GM19468 (cell line): Measurements from ENCODE around the gene CBS.
"Not testable (repeated sequence)": the region's sequence is repeated elsewhere in the genome, so short reads cannot be mapped to it uniquely, and the experiment has no call there.

Source experiments
- ATAC-seq: cut with Tn5 transposase; IDR thresholded peaks from one replicate; pipeline ENCODE4 v1.9.1; 2021; ENCODE audit warnings: mild to moderate bottlenecking, moderate library complexity, moderate number of reproducible peaks; ENCODE audit not compliant: unreplicated experiment; ENCODE audit errors: extremely low read depth

The CBS gene

DNA sequence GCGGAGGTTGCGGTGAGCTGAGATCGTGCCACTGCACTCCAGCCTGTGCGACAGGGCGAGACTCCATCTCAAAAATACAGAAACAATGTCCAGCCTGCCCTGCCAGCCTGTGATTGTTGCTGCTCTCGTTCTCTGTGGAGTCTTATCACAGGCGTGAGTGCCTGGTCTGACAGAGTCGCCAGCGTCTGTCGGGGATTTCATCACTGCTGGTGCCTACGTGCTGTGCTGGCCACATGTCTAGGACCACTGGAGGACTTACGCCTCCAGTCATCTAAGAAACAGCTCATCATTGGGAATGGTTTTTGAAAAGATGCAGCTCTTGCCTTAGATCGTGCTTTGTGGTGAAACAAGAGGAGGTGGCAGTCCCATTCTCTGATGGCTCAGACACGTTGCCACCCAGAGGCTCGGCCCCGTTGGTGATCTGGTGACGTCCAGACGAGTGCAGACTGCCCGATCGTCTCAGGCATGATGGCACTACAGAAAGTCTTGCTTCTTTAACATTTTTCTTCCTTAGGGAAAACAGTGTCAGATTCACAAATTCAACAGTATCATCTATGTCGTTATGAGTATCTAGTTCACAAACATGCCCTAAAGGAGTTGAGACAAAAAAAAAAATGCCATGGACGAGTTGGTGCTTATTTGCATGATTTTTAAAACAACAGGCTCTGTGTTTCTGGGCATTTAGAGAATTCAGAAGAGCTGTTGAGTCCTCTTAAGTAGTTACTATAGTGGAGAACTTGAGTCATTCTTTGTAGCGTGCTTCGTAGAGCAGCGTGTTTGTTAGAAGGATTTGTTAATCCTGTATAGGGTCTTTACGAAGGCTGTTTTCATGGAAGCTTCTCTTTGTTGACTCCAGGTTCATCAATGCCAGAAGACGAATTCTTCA is 47.5 kb downstream of the CBS start:
- ATAC-seq = no peak

DNA sequence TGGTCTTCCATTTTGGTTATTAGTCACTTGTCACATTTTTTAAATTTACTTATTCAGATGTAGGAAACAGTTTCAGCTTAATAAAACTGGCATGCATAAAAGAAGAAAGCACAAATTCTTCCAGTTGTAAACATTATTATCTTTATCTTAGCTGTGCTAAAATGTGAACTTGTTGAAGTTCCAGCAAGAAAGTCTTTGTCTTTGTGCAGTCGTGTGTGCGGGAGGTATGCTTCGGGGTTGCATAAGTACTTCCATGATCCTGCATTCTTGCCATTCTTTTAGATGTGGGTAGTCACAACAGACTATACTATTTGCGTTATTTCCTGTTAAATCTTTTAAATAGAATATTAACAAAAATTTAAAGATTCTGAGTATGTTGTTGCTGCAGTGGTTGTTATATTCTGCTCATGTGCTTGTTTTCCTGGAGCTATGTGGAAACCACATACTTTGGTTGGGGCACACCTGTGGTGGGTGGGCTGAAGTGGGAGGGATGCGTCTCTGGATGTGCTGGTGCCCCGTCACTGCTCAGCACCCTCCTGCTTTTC is 49.9 kb downstream of the CBS start:
- ATAC-seq = no peak

DNA sequence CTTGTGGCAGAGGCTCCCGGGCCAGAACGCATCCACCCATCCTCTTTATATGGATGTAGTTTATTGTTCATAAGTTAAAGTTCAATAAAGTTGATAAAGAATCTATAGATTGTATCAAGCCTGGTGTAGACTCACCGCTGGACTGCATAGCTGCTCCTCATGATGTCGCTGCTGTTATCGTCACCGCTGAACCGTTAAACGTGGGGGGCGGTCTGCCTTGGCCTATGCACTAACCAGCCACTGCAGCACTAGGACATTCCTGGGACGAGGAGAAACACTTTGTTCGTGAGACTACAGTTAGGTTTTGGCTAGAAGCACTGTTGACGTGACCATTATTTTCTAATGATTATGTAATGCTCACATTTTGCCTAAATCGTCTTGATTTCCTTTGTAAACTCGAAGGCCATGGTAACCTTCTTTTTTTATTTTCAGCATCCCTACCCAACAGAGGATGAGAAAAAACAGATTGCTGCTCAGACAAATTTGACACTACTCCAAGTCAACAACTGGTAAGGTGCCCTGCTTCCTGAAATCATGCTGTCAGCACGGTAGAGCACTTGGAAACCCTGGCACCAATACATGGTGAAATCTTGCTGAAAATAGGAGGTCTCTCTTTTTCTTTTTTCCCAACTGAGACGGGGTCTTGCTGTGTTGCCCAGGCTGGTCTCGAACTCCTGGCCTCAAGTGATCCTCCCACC is 51.0 kb downstream of the CBS start:
- no peak for ATAC-seq

DNA sequence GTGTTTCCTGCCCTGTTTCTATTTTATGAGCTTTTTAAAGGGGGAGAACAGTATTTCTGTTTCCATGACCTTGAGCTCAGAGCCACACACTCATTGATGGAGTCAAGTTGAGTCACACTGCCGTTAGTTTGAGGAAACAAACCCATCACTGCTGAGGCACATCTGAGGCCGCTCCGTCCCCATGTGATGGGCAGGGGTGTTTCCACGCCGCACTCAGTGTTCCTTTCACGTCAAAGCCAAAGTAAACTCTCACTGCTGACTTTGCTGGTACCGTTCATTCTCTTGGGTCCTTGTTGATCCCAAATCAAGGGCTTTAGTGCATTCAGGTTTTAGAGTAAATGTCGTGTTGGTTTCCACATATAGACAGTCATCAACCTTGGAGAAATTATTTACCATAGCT is 52.5 kb downstream of the CBS start:
- no peak for ATAC-seq

DNA sequence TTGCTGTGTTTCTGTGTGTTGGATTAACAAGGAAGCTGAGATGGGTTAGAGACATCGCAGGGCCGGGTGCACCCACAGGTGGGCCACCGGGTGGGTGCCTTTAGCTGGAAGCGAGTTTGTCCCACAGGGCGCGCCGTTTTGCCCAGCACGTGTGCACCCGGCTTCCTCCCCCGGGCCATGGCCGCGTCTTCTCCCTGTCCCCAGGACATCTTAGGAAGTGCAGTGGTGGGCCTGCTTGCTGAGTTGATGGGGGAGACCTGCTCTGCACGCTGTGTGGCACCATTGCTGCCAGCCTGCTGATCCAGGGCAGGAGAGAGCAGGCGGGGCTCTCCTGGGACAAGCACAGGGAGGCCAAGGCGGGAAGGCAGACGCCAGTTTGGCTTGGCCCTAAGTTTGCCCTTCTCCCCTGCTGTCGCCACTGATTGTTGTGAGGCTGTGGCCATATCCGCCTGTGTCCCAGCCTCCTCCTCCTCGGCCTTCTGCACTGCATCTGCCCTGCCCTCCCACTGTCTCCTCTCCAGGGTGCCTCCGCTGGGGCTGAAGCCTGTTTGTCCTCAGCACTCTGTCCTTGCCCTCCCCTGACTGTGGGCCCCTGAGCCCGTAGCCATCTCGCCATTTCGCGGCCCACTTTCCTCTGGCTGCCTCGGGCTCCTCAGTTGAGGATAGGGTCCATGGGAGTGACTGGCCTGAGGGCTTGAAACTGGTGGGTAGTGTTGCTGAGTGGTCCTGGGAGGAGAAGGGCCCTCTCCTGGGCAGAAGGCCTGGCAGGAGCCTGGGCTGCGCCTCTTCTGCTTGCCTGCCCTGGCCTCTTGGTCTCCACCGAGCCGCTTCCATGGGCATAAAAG is 53.7 kb downstream of the CBS start:
- no peak for ATAC-seq

DNA sequence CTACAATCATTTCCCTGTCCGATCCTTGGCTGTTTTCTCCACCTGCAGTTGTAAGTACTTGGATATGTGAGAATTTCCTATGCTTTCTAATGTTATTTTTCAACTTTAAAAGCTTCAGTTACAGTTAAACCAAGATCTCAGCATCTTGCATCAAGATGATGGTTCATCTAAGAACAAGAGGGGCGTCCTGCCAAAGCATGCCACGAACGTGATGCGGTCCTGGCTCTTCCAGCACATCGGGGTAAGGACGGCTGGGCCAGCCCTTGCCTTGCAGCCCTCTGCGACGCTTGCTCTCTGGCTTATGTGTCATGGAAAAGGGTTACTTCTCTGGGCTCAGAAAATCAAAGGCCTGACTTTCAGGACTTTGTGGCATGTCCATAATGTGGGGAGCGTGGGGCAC is 54.4 kb downstream of the CBS start:
- ATAC-seq = no peak

DNA sequence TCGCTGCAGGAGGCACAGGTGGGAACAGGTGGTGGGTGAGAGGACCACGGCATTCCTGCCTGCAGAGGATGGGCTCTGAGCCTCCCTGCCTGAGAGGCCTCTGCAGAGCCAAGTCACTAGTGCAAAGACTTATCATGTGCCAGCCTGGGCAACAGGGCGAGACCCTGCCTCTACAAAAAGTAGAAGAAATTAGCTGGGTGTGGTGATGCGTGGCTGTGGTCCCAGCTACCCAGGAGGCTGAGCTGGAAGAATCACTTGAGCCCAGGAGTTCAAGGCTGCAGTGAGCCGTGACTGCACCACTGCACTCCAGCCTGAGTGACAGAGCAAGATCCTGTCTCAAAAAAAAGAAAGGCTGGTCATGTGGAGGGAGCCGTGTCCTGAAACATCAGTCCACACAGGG is 54.9 kb downstream of the CBS start:
- ATAC-seq = no peak

DNA sequence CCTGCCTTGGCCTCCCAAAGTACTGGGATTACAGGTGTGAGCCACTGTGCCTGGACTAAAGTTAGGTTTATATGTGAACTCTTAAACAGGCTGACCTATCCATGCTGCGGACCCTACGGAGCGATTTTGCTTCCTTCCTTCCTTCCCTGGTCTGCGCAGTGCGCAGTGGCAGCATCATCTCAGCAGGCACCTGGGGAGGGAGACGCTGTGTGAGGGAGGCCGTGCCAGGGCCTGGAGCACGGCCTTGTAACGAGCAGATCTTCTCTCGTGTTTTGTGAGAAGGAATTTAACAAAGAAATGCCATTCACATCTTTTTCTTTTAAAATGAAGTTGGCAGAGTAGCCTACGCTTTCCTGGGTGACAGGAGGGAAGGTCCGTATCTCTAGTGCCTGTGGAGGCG is 55.5 kb downstream of the CBS start:
- no peak for ATAC-seq

DNA sequence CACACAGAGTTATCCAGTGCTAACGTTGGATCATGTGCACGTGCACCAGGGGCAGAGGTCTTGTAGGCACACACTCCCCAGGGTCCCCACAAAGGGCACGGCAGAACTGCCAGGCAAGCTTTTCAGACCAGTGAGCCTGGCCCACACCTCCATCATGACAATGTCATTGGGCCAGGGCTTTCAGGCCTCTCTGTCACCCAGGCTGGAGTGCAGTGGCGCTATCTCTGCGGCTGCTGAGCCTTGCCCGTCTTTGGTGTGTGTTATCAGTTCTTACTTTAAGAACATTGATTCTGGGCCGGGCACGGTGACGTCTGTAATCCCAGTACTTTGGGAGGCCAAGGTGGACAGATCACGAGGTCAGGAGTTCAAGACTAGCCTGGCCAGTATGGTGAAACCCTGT is 57.1 kb downstream of the CBS start:
- no peak for ATAC-seq

DNA sequence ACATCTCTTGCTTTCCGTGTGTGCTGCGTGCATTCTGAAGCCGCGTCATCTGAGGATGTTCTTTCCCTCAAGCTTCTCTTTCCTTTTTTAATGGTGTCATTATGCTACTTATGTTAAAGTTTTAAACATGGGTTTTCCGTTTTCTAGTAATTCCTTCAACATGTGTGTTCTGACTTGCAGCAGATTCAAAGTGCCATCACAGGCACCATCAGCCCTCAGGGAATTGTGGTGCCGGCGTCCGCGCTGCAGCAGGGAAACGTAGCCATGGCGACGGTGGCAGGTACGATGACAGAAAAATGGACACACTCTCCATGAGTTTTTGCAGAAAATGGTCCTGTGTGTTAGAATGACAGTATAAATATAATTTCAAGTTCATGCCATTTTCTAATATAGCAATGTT is 58.9 kb downstream of the CBS start:
- ATAC-seq = no peak

DNA sequence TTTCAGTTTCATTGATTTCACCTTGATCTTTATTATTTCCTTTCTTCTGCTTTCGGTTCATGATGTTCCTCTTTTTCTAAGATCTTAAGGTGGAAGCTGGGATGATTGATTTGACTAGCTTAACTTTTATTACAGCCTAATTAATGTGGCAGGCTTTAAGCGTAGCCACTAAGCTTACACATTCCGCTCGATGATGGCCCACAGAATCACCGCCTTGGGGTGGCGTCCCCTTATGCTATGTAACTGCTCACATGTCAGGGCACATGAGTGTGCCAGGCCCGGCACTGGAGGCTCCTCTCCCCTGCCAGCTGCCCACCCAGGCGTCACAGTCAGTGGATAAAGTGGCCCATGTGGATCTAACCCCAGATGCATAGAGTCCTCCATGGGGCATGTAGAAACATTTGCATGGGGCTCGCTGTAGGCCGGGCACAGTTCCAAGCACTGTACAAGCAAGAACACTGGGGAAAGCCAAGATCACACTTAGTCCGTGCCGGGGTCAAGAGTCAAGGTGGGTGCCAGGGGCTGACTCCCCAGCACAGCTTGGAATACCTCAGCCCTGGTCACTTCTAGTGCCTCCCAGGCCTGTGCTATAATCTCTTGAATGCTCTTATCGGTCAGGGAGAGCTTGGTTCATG is 59.6 kb downstream of the CBS start:
- no peak for ATAC-seq

DNA sequence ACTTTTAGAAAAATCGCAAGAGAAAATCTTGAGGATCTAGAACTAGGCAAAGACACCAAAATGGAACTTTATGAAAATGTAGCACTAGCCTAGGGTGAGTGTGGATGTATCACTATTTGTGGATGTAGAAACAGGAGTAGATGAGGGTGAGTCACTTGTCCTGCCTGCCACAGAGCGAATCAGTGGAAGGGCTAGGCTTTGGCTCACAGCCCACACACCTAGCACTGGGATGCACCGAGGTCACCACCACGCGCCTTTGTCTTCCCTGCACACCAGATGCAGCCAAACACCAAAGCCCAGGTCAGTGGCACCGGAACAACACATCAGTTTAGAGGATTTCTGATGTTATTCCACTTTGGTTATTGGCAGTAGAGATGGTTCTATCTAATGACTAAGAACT is 63.0 kb downstream of the CBS start:
- ATAC-seq = no peak

DNA sequence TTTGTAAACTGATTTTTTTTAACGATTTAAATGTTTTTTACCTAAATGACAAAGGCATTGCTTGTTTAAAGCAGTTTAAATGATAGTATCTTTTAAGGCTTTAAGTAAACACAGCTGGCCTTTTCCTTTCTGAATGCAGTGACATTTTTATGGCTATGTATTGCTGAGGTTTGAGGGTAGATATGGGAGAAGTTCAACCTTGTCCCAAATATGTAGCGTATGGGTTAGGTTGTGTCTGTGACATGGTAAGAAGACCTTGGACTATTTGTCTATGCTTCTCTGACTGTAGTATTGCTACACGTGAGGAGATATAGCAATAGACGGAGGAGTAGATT is 68.8 kb downstream of the CBS start:
- no peak for ATAC-seq

DNA sequence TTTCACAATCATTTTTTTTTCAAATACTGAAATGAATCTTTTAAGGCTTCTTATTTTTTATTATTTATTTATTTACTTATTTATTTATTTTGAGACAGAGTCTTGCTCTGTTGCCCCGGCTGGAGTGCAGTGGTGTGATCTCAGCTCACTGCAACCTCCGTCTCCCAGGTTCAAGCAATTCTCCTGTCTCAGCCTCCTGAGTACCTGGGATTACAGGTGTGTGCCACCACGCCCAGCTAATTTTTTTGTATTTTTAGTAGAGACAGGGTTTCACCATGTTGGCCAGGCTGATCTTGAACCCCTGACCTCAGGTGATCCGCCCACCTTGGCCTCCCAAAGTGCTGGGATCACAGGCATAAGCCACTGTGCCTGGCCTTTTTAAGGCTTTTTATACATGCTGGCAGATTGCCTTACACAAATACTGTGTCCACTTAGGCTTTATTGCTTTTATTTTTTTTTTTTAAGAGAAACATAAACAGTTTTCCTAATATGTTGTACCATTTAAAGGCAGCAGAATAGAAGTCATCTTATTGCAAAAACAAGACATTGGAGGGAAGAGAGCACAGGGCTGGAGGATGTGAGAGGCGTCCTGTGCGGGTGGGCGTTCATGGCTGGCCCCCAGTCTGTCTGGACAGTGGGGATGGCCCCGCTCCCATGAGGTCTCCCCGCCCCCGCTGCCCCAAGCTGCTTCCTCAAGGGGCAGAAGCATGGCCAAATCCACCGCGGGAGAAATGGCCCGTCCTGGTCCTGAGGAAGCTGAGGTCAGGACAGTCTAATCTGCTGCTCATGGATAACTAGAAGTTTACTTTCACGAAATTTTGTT is 69.4 kb downstream of the CBS start:
- not testable (repeated sequence) for ATAC-seq

DNA sequence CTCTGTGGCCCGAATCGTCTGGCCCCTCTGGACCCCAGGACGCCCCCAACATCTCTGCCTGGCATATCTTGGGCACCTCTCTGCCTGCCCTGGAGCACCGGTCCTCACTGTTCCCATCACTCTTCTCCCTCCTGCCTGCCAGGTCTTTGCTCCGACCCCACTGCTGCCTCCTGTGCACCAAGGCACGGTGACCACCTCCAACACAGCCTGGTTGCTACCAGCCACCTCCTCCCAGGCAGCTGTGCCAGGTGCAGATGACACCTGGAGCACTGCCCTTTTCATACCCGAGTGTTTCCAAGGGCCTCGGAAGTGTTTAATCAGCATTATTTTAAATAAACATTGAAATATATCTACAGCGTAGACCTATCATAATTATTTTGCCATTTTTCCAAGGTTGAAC is 70.0 kb downstream of the CBS start:
- ATAC-seq = no peak

DNA sequence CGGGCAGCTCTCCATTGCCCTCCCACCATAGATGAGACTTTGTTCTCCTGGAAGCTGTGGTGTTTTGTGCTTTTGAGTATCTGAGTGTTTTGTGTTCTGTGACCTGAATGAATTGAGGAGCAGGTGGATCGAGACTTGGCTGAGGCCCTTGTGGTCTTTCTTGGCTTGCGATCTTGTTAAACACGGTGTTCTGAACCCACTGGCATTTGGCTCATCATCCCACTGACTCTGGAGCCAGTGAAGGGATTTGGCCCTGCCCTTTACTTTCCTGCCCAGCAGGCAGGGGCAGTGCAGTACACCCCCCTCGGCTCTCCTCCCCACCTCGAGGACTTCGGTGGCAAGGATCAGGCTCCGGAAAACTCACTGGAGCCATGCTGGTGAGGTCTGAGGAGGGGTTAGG is 70.7 kb downstream of the CBS start:
- ATAC-seq = no peak
